ENCODE measurements around the gene EOMES.

EOMES gene

DNA sequence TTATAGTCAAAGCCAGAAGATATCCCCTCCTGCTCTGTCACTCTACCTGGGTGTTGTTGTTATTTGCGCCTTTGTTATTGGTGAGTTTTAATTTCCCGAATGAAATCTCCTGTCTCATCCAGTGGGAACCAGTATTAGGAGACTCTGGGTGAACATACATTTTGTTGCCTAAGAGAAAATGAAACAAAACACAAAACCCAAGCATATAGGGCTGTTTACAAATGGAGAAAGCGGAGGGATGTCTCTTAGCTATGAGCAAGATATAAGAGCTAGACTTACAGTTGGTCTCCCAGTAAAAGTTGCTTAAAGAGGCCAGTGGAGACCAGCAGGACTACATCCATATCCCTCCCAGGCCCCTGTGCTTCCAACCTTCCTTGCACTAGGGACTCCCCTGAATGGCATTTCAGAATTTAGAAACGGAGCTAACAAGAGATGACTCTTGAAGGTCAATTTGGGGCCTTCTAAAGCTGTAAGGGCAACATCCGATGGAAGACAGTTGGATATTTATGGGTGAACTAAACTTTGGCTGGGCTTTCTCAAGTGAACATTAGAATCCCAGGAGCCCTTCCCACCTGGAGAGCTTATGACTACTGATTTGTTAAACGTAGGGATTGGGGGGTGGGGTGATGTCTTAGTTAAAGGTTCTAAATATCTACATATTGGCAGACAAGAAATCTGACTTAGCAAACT, 2.7 kb downstream of the EOMES start:
- FAIRE-seq = no peak

- no peak for FAIRE-seq
Observed at GRCh38 chr3:27718459-27718858, 3.7 kb downstream of the EOMES start.

GRCh38 chr3:27717200-27717852, 4.8 kb downstream of the EOMES start:
- FAIRE-seq = no peak

DNA sequence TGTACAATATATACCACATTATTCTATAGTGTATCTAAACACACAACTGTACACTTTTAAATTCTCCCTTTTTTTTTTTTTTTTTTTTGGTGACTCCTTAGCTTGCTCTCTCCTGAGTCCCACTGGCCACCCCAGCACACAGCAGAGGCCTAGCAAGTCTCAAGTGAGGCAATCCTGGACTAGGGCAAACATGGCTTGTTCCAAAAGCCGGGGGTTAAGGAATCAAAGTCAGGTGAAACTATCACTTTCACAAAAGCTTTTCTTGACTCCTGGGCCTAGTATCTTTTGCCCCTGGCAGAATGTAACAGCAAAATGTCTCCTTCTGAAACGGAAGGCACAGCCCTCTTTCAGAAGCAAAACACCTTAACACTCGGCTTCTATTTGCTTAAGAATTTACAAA, 5.8 kb downstream of the EOMES start:
- no peak for FAIRE-seq

- FAIRE-seq = no peak
Observed at GRCh38 chr3:27715863-27716262, 6.3 kb downstream of the EOMES start.

GRCh38 chr3:27715454-27715806, 6.7 kb downstream of the EOMES start:
- FAIRE-seq = no peak

GRCh38 chr3:27714692-27715453, 7.2 kb downstream of the EOMES start:
- no peak for FAIRE-seq

- no peak for FAIRE-seq
Observed at GRCh38 chr3:27714146-27714526, 8.0 kb downstream of the EOMES start.

DNA sequence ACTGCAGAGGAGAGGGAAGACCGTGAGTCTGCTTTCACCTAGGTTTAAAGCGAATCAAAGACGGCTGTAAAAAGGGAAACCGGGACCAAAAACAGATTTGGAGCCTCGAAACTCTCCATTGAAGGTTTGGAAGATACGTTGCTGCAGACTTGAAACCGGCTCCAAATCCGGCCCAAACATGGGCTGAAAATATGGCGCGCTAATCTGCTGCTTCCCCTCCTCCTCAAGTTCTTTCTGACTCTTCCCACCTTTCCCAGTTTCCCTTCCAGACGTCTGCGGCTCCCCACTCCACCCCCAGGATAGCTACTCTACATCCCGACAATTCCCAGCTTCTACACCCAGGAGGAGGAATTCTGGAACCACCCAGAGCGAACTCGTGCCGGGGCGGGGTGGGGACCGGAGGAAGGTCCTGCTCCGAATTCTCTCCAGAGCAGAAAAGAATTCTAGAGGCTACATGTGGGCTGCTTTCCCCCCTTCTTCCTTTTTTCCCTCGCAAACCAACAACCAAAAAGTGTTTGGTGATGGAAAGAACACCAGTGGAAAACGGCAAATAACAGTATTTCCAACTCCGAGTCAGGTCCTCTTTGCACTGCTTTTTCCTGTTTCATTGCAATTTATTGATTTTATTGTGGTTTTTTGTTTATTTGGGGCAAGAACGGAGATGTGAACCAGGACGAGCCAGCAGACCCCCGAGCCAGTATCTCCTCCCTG, 8.5 kb downstream of the EOMES start:
- FAIRE-seq = no peak

DNA sequence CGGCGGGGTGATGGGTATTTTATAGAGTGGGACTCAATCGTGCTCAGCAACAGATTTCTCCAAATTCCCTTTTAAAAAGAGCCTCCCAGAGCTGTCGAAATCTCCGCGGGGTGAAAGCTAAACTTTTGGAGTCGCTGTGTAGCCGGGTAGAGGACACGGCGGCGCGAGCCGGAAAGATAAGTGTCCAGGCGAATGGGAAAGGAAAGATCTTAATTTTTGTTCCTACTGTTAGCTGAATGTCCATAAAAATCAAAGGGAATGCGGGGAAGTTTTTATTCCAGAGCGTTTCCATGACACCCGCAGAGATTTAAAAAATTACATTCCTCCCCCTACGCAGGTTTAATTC, 9.1 kb downstream of the EOMES start:
- no peak for FAIRE-seq

DNA sequence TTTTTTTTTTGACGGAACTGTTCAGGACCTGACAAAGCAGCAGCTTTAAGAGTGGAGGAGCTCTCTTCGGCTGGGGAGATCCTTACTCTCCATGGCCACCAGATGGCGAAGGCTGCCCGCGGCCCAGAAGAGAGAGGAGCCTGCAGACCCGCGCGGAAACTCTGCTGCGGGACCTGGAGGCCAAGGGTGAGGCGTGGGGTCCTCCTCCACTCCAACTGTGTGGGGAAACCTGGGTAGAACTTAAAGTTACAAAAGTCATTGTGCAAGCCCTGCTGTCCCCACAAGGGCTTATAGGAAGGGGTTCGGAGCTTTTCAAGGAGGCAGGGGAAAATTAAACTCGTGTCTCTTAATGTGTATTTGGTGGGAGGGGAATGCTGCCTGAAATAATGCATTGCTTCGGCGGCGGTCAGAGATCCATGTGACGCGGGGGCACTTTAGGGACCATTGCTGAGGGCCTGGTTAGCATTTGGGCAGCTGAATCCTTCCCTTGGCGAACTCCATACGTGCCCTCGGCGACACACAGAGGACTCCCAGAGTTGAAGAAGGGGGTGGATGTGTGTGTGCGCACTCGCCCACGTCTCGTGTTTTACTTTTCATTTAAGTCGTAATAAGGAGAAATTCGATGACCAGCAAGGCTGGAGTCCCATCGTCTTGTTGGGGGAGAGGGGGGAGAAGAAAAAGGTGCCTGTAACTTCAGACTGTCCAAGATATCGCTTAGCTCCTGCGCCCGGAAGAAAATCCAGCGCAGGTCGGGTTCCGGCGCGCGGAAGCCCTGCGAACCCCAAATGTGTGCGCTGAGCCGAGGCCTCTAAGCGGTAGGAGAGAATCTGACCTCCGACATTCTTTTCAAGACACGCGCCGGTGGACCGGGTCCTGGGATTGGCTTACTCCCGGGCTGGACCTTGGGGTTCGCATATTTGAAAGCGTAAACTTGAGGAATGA, 9.7 kb downstream of the EOMES start:
- no peak for FAIRE-seq

DNA sequence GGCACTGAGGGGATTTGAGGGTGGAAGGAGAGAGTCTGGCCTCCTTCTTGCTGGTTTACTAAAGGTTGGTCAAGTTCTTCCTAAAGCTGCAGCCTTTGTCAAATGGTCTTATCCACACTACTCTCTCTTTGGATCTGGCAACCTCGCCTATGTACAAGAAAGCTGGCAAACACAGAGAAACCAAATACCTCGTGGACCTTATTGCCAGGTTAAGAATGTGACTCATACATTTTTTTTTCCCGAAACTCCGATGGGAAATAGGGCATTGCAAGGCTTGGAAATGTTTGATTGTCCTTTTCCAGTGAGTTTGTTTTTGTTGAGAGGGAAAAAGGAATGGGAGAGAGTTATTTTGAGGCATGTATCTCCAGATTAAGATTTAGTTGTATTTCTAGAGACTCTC, 13.9 kb downstream of the EOMES start:
- FAIRE-seq = no peak

GRCh38 chr3:27699067-27699466, 23.1 kb downstream of the EOMES start:
- FAIRE-seq = no peak

GRCh38 chr3:27696906-27697305, 25.2 kb downstream of the EOMES start:
- FAIRE-seq = no peak

- no peak for FAIRE-seq
Observed at GRCh38 chr3:27695636-27696035, 26.5 kb downstream of the EOMES start.

DNA sequence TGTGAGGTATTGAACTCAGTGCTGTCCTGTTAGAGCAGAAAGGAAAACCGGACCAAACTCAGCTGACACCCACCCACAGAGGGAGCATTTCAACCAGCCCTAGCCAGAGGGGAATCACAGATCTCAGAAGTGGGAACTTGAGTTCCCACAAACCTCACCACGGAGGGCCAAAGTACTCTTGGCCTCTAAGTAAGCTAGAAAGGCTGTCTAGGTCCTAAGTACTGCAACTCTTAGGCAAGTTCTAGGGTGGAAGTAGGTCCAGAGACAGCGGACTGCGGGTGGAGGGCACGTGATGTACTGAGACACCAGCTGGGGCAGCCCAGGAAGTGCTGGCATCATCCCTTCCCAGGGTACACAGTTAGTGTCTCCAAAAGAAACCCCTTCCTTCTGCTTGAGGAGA, 34.1 kb downstream of the EOMES start:
- FAIRE-seq = no peak

- FAIRE-seq = no peak
Observed at GRCh38 chr3:27686642-27687041, 35.5 kb downstream of the EOMES start.

GRCh38 chr3:27685474-27685873, 36.6 kb downstream of the EOMES start:
- FAIRE-seq = no peak

- no peak for FAIRE-seq
Observed at GRCh38 chr3:27684302-27684701, 37.8 kb downstream of the EOMES start.

DNA sequence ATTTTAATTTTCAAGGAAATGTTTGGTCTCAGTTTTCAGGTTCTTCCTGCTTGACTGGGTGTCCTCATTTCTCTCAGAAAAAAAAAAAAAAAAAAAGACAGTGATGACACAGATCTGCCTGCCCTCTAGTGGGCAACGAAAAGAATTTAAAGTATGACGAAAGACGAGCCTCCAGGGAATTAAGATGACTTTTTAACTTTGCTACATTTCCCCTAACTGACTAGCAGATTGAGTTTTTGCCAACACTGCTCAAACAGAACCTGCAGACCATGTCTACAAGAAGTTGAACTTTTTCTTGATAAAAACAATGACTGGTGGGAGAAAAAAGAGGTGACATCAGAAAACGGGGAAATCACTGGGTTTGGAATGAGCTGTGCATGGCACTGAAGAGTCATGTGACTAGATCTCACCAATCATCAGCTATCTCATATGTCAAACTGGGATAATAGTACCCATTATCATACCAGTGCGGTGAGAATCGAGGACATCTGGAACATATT, 40.8 kb downstream of the EOMES start:
- peak; percentile 53 for FAIRE-seq

GRCh38 chr3:27680517-27681246, 41.4 kb downstream of the EOMES start:
- FAIRE-seq = no peak

- FAIRE-seq = no peak
Observed at GRCh38 chr3:27679691-27680090, 42.4 kb downstream of the EOMES start.

Data from colon (tissue), 2 donors.